SK-N-SH (cell line): Measurements from ENCODE around the gene FMN1. TPM values are rescaled to one million over a fixed set of nuclear protein-coding genes. Genes with fewer than 3 reads are reported as not detected.

Experiments
- CTCF ChIA-PET: fragments of 300-600, 350-600 bp; formaldehyde crosslinking; extraction: SDS; loops from one replicate; lab custom pipeline; 2021; lab: Yijun Ruan, JAX
- POLR2A ChIA-PET: fragments of 350-600 bp; sonication (Branson Sonifier 250); formaldehyde crosslinking; extraction: SDS; loops from one replicate; lab custom pipeline; 2020; ENCODE audit warnings: antibody characterized with exemption, inconsistent platforms; lab: Yijun Ruan, JAX
- DNase-seq: peaks from one replicate; pipeline ENCODE4 v3.0.0; 2012
- H2AFZ ChIP-seq: fragments of 200-600 bp; sonication (generic); 2 replicates; pipeline ENCODE4 v1.8.1; 2016; ENCODE audit warnings: antibody characterized with exemption, mild to moderate bottlenecking, low read depth
- H3F3A ChIP-seq: fragments of 200-600 bp; sonication (generic); replicated peaks from 2 replicates; pipeline ENCODE3; 2016; ENCODE audit warnings: antibody characterized with exemption, mild to moderate bottlenecking; ENCODE audit not compliant: insufficient read depth
- H3K27ac ChIP-seq, 2 experiments: fragments of 200-500 bp in 1 of 2; fragments of 200-600 bp in 1 of 2; sonication (Bioruptor generic) in 1 of 2; sonication (generic), shearing (Covaris generic) in 1 of 2; 2 replicates each; pipeline versions ENCODE4 v1.5.1 to v1.6.1; 2014 to 2016; ENCODE audit warnings: low read depth in 2 of 2, inconsistent platforms in 1 of 2, low read length in 1 of 2, mild to moderate bottlenecking in 1 of 2, mixed read lengths in 1 of 2
- H3K27me3 ChIP-seq: fragments of 200-600 bp; sonication (generic), shearing (Covaris generic); 2 replicates; pipeline ENCODE4 v1.6.1; 2016; ENCODE audit warnings: mixed run types; ENCODE audit not compliant: insufficient read depth
- H3K36me3 ChIP-seq, 2 experiments: fragments of 200-500 bp in 1 of 2; fragments of 200-600 bp in 1 of 2; sonication (Bioruptor generic) in 1 of 2; sonication (generic) in 1 of 2; replicated peaks in 1 of 2; 2 replicates each; pipeline versions ENCODE3 to v1.5.1; 2014 to 2016; ENCODE audit warnings: low read length in 1 of 2, mild to moderate bottlenecking in 1 of 2; ENCODE audit not compliant: insufficient read depth in 2 of 2, control insufficient read depth in 1 of 2
- H3K4me1 ChIP-seq, 2 experiments: fragments of 200-500 bp in 1 of 2; fragments of 200-600 bp in 1 of 2; sonication (Bioruptor generic) in 1 of 2; sonication (generic), shearing (Covaris generic) in 1 of 2; 2 replicates each; pipeline versions ENCODE4 v1.5.1 to v1.6.1; 2014 to 2016; ENCODE audit warnings: low read depth in 1 of 2, low read length in 1 of 2, mixed run types in 1 of 2; ENCODE audit not compliant: insufficient read depth in 2 of 2, control insufficient read depth in 1 of 2
- H3K4me2 ChIP-seq: fragments of 200-600 bp; sonication (generic), shearing (Covaris generic); 2 replicates; pipeline ENCODE4 v1.6.1; 2017; ENCODE audit warnings: mixed run types
- H3K4me3 ChIP-seq, 2 experiments: fragments of 200-500 bp in 1 of 2; fragments of 200-600 bp in 1 of 2; sonication (Bioruptor generic) in 1 of 2; sonication (generic), shearing (Covaris generic) in 1 of 2; 2 replicates each; pipeline versions ENCODE4 v1.5.1 to v1.8.1; 2014 to 2016; ENCODE audit warnings: low read depth in 2 of 2, inconsistent platforms in 1 of 2, low read length in 1 of 2, mild to moderate bottlenecking in 1 of 2, mixed read lengths in 1 of 2, moderate library complexity in 1 of 2
- H3K79me2 ChIP-seq: fragments of 200-600 bp; sonication (generic); 2 replicates; pipeline ENCODE4 v1.8.1; 2017; ENCODE audit warnings: mild to moderate bottlenecking; ENCODE audit not compliant: insufficient read depth
- H3K9ac ChIP-seq: fragments of 200-600 bp; sonication (generic); 2 replicates; pipeline ENCODE4 v1.6.1; 2017; ENCODE audit warnings: mixed run types
- H3K9me2 ChIP-seq: fragments of 200-600 bp; sonication (generic); 2 replicates; pipeline ENCODE4 v1.6.1; 2017; ENCODE audit warnings: mixed run types
- H3K9me3 ChIP-seq: fragments of 200-600 bp; sonication (generic); 2 replicates; pipeline ENCODE4 v1.6.1; 2017; ENCODE audit warnings: mixed run types, mild to moderate bottlenecking, moderate library complexity
- H4K20me1 ChIP-seq: fragments of 200-600 bp; sonication (generic); 2 replicates; pipeline ENCODE4 v1.6.1; 2017; ENCODE audit warnings: mild to moderate bottlenecking, mixed run types; ENCODE audit not compliant: insufficient read depth
- CHD2 ChIP-seq: fragments of 150-350 bp; IDR thresholded peaks from 2 replicates; pipeline ENCODE4 v1.6.1; 2018; ENCODE audit warnings: low read length; ENCODE audit not compliant: partially characterized antibody
- ELF1 ChIP-seq: IDR thresholded peaks from 2 replicates; pipeline ENCODE4 v1.4.0; 2012
- GABPA ChIP-seq: IDR thresholded peaks from 2 replicates; pipeline ENCODE4 v1.4.0; 2012; ENCODE audit warnings: low read depth, mild to moderate bottlenecking
- JUND ChIP-seq: IDR thresholded peaks from 2 replicates; pipeline ENCODE4 v1.4.0; 2012
- MXI1 ChIP-seq: IDR thresholded peaks from 2 replicates; pipeline ENCODE4 v1.6.1; 2012; ENCODE audit warnings: mild to moderate bottlenecking, low read depth, low read length, improper control_type of control experiment
- NFIC ChIP-seq: IDR thresholded peaks from 2 replicates; pipeline ENCODE4 v1.4.0; 2012; ENCODE audit warnings: borderline replicate concordance
- NRF1 ChIP-seq: IDR thresholded peaks from 2 replicates; pipeline ENCODE4 v1.6.1; 2012; ENCODE audit warnings: low read depth, mild to moderate bottlenecking, low read length
- POLR2AphosphoS5 ChIP-seq: IDR thresholded peaks from 2 replicates; pipeline ENCODE4 v1.6.1; 2012; ENCODE audit warnings: low read depth, low read length
- RFX5 ChIP-seq: IDR thresholded peaks from 2 replicates; pipeline ENCODE4 v1.6.1; 2012; ENCODE audit warnings: mild to moderate bottlenecking, improper control_type of control experiment, low read length
- TCF12 ChIP-seq: IDR thresholded peaks from 2 replicates; pipeline ENCODE4 v1.4.0; 2012
- TEAD4 ChIP-seq: IDR thresholded peaks from 2 replicates; pipeline ENCODE4 v1.4.0; 2012; ENCODE audit warnings: mild to moderate bottlenecking, borderline replicate concordance; ENCODE audit not compliant: insufficient read depth
- YY1 ChIP-seq: IDR thresholded peaks from 2 replicates; pipeline ENCODE4 v1.4.0; 2012; ENCODE audit warnings: low read depth, mild to moderate bottlenecking
- polyA plus RNA-seq, 3 experiments: library from polyadenylated mRNA; depleted of rRNA; stranded (reverse); fragments of >200 nt; gene quantifications; 2 replicates each; pipeline ENCODE4 v1.2.3, GENCODE V29; 2012
- TF ChIP-seq, protein P1 (sequence below): IDR thresholded peaks from 2 replicates; pipeline ENCODE4 v1.6.1; 2012; ENCODE audit warnings: mild to moderate bottlenecking, low read depth, low read length, moderate library complexity
- TF ChIP-seq, protein P2 (sequence below): IDR thresholded peaks from 2 replicates; pipeline ENCODE4 v1.4.0; 2012; ENCODE audit warnings: low read depth
- TF ChIP-seq, protein P3 (sequence below): fragments of 200-600 bp; sonication (generic); IDR thresholded peaks from 2 replicates; pipeline ENCODE4 v1.6.1; 2017; ENCODE audit warnings: antibody characterized with exemption, mild to moderate bottlenecking, moderate library complexity

FMN1 gene
- polyA plus RNA-seq, 1 of the 3 experiments (the other 2 are of a cell fraction), result 9.1 TPM

DNA sequence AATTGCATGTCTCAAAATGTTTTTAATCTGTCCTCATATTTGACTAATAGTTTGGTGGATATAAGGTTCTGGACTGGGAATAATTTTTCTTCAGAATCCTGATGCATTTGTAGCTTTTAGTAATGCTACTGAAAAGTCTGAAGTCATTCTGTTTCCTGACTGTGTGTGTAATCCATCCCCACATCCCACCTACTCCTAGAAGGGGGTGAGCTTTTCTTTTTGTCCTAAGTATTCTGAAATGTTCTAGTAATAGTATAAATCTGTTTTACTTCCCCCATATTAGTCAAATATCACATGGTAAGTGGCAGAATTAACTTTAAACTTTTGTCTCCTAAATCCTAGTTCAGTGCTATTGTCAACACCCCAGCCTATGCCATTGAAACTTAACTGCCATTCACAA lies 313.9 kb downstream of the FMN1 start:
- no peak overlapping the region for H2AFZ ChIP-seq

More for the DNA sequence above, 313.9 kb downstream of the FMN1 start:
- TF ChIP-seq MXI1 (no peak), POLR2AphosphoS5 (no peak), ELF1 (no peak), TCF12 (no peak), YY1 (no peak), JUND (no peak), GABPA (no peak), NFIC (no peak), NRF1 (no peak), CHD2 (no peak), TEAD4 (no peak), RFX5 (no peak)
- TF ChIP-seq, protein P1, sequence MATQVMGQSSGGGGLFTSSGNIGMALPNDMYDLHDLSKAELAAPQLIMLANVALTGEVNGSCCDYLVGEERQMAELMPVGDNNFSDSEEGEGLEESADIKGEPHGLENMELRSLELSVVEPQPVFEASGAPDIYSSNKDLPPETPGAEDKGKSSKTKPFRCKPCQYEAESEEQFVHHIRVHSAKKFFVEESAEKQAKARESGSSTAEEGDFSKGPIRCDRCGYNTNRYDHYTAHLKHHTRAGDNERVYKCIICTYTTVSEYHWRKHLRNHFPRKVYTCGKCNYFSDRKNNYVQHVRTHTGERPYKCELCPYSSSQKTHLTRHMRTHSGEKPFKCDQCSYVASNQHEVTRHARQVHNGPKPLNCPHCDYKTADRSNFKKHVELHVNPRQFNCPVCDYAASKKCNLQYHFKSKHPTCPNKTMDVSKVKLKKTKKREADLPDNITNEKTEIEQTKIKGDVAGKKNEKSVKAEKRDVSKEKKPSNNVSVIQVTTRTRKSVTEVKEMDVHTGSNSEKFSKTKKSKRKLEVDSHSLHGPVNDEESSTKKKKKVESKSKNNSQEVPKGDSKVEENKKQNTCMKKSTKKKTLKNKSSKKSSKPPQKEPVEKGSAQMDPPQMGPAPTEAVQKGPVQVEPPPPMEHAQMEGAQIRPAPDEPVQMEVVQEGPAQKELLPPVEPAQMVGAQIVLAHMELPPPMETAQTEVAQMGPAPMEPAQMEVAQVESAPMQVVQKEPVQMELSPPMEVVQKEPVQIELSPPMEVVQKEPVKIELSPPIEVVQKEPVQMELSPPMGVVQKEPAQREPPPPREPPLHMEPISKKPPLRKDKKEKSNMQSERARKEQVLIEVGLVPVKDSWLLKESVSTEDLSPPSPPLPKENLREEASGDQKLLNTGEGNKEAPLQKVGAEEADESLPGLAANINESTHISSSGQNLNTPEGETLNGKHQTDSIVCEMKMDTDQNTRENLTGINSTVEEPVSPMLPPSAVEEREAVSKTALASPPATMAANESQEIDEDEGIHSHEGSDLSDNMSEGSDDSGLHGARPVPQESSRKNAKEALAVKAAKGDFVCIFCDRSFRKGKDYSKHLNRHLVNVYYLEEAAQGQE, result no peak
- TF ChIP-seq, protein P2, sequence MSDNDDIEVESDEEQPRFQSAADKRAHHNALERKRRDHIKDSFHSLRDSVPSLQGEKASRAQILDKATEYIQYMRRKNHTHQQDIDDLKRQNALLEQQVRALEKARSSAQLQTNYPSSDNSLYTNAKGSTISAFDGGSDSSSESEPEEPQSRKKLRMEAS, result no peak
- TF ChIP-seq, protein P3, sequence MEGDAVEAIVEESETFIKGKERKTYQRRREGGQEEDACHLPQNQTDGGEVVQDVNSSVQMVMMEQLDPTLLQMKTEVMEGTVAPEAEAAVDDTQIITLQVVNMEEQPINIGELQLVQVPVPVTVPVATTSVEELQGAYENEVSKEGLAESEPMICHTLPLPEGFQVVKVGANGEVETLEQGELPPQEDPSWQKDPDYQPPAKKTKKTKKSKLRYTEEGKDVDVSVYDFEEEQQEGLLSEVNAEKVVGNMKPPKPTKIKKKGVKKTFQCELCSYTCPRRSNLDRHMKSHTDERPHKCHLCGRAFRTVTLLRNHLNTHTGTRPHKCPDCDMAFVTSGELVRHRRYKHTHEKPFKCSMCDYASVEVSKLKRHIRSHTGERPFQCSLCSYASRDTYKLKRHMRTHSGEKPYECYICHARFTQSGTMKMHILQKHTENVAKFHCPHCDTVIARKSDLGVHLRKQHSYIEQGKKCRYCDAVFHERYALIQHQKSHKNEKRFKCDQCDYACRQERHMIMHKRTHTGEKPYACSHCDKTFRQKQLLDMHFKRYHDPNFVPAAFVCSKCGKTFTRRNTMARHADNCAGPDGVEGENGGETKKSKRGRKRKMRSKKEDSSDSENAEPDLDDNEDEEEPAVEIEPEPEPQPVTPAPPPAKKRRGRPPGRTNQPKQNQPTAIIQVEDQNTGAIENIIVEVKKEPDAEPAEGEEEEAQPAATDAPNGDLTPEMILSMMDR, result no peak
- no peak overlapping the region for H3K9ac ChIP-seq
- H4K20me1 ChIP-seq, result no peaks in the 10 kb centered on the region
- no peaks in the 10 kb centered on the region for H3K9me3 ChIP-seq
- H3F3A ChIP-seq, result peaks cover 41% of the 10 kb centered on the region
- H3K27me3 ChIP-seq, result no peaks in the 10 kb centered on the region
- H3K9me2 ChIP-seq, result no peaks in the 10 kb centered on the region
- ChIA-PET CTCF (interaction anchor here (0.6 kb wide), 1 partner anchor 223 kb away, joined by 3 read pairs; no protein-coding TSS in a partner anchor), POLR2A (no interaction called here)
- H3K4me2 ChIP-seq, result no peak overlapping the region
- H3K79me2 ChIP-seq, result peaks cover 7% of the 10 kb centered on the region; the same call in 1 of the 2 replicates
- DNase-seq, result no peak
- peaks cover 25 to 81% of the 10 kb centered on the region in 2 experiments for H3K36me3 ChIP-seq
- H3K4me3 ChIP-seq, result no peak overlapping the region
- peaks cover 0 to 8% of the 10 kb centered on the region in 2 experiments; a peak in 1 of 4 replicates for H3K4me1 ChIP-seq
- peak overlapping the region in 1 of 2 experiments; percentile 91; a peak in 2 of 4 replicates for H3K27ac ChIP-seq
